K562 (cell line): ENCODE results near the gene CCSER1. TPM values are rescaled to one million over a fixed set of nuclear protein-coding genes. Genes with fewer than 3 reads are reported as not detected.

ENCODE experiments used
- ATAC-seq: fragments of 200-7000 bp; cut with Tn5 transposase; 3 replicates; pipeline ENCODE4 v1.9.1; 2020; ENCODE audit warnings: moderate library complexity
- BruUV-seq: library from RNA; stranded (reverse); fragments of 400-500 nt; replicated peaks from 2 replicates; lab custom pipeline; 2021; lab: Mats Ljungman, UMichigan
- CTCF ChIA-PET: fragments of 300-600 bp; formaldehyde crosslinking; extraction: SDS; loops from one replicate; lab custom pipeline; 2021; ENCODE audit warnings: low intra/inter-chr PET ratio; lab: Yijun Ruan, JAX
- POLR2A ChIA-PET: fragments of 300-600, 350-650 bp; sonication (Branson Sonifier 250); formaldehyde crosslinking; extraction: SDS; loops from one replicate; lab custom pipeline; 2021; ENCODE audit warnings: antibody characterized with exemption, inconsistent platforms; lab: Yijun Ruan, JAX
- DNase-seq, 4 experiments: peaks; one replicate each; pipeline versions ENCODE4 v3.0.0 to v3.0.0-alpha.2; 2011 to 2018; ENCODE audit warnings: low spot score in 3 of 4, mixed read lengths in 3 of 4; ENCODE audit errors: extremely low read depth in 1 of 4
- FAIRE-seq: peaks from 2 replicates; lab custom pipeline; 2011; peaks lifted over from hg19 to GRCh38; lab: Jason Lieb, UNC
- H2AFZ ChIP-seq: 2 replicates; pipeline ENCODE4 v1.6.0; 2011; ENCODE audit warnings: low read depth, low read length, control low read depth, inconsistent platforms
- H3K27ac ChIP-seq: fragments of 200-600 bp; 3 replicates; pipeline ENCODE4 v1.8.0; 2011; ENCODE audit warnings: low read depth, mild to moderate bottlenecking, control low read depth, inconsistent platforms, low read length, moderate library complexity, mixed read lengths; ENCODE audit errors: extremely low read depth
- H3K27me3 ChIP-seq, 2 experiments: fragments of 300-600 bp in 1 of 2; 2 replicates in 1 of 2; 3 replicates in 1 of 2; pipeline versions ENCODE4 v1.6.0 to v1.8.0; 2011; ENCODE audit warnings: inconsistent platforms in 2 of 2, low read length in 2 of 2, mild to moderate bottlenecking in 1 of 2, mixed read lengths in 1 of 2, moderate library complexity in 1 of 2; ENCODE audit not compliant: control insufficient read depth in 2 of 2, insufficient read depth in 2 of 2
- H3K36me3 ChIP-seq: fragments of 300-600 bp; 3 replicates; pipeline ENCODE4 v1.8.0; 2011; ENCODE audit warnings: mild to moderate bottlenecking, low read length, inconsistent platforms; ENCODE audit not compliant: control insufficient read depth, insufficient read depth
- H3K4me1 ChIP-seq, 2 experiments: fragments of 200-600 bp in 1 of 2; replicated peaks in 1 of 2; 2 replicates in 1 of 2; 3 replicates in 1 of 2; pipeline versions ENCODE4 v1.5.1 to v1.8.0; 2011; ENCODE audit warnings: inconsistent platforms in 2 of 2, low read length in 2 of 2, mild to moderate bottlenecking in 1 of 2, mixed read lengths in 1 of 2, moderate library complexity in 1 of 2; ENCODE audit not compliant: control insufficient read depth in 2 of 2, insufficient read depth in 2 of 2
- H3K4me2 ChIP-seq: 2 replicates; pipeline ENCODE4 v1.6.1; 2011; ENCODE audit warnings: low read length, control low read depth, inconsistent platforms, mixed read lengths; ENCODE audit not compliant: insufficient read depth
- H3K4me3 ChIP-seq: fragments of 200-600 bp; sonication (generic), shearing (Covaris generic); 2 replicates; pipeline ENCODE4 v1.5.1; 2016; ENCODE audit warnings: control low read depth, inconsistent platforms
- H3K79me2 ChIP-seq: fragments of 200-600 bp; 3 replicates; pipeline ENCODE4 v1.8.0; 2011; ENCODE audit warnings: low read length, inconsistent platforms; ENCODE audit not compliant: control insufficient read depth, insufficient read depth
- H3K9ac ChIP-seq, 2 experiments: 2 replicates each; pipeline versions ENCODE4 v1.6.0 to v1.6.1; 2011; ENCODE audit warnings: low read depth in 2 of 2, low read length in 2 of 2, control low read depth in 1 of 2, inconsistent platforms in 1 of 2, mild to moderate bottlenecking in 1 of 2, mixed read lengths in 1 of 2; ENCODE audit not compliant: insufficient read depth in 1 of 2
- H3K9me1 ChIP-seq: one replicate; pipeline ENCODE4 v1.6.0; 2011; ENCODE audit warnings: inconsistent platforms, mild to moderate bottlenecking, low read length, moderate library complexity; ENCODE audit not compliant: control insufficient read depth, insufficient read depth
- H3K9me3 ChIP-seq: replicated peaks from 2 replicates; pipeline ENCODE4 v1.5.1; 2011; ENCODE audit warnings: low read depth, low read length, inconsistent platforms; ENCODE audit not compliant: control insufficient read depth, insufficient read depth
- H4K20me1 ChIP-seq: replicated peaks from 2 replicates; pipeline ENCODE4 v1.6.1; 2011; ENCODE audit warnings: low read length, inconsistent platforms, mixed read lengths; ENCODE audit not compliant: control insufficient read depth, insufficient read depth
- DDX20 ChIP-seq: fragments of 450-650 bp; IDR thresholded peaks from 2 replicates; pipeline ENCODE4 v1.6.1; 2016; ENCODE audit warnings: missing genetic modification characterization, low read depth, mild to moderate bottlenecking, missing compliant biosample characterization, moderate library complexity
- ERF ChIP-seq: fragments of 450-650 bp; formaldehyde crosslinking; IDR thresholded peaks from 2 replicates; pipeline ENCODE4 v1.4.0; 2020; ENCODE audit warnings: mild to moderate bottlenecking, mixed read lengths
- EZH2 ChIP-seq: IDR thresholded peaks from 2 replicates; pipeline ENCODE4 v1.6.1; 2012; ENCODE audit warnings: low read depth, mild to moderate bottlenecking, inconsistent platforms, low read length, borderline replicate concordance
- MCM5 ChIP-seq: fragments of 450-650 bp; IDR thresholded peaks from 2 replicates; pipeline ENCODE4 v1.6.1; 2016; ENCODE audit warnings: low read depth
- NFYB ChIP-seq: IDR thresholded peaks from 2 replicates; pipeline ENCODE4 v1.6.1; 2011; ENCODE audit warnings: mild to moderate bottlenecking, moderate library complexity; ENCODE audit not compliant: insufficient read length; ENCODE audit errors: extremely low read depth
- TFAM ChIP-seq: fragments of 250-450 bp; sonication (Bioruptor Pico); conservative IDR thresholded peaks from 2 replicates; pipeline ENCODE4 v1.5.0; 2021; ENCODE audit warnings: mild to moderate bottlenecking, moderate library complexity
- ZBED1 ChIP-seq: IDR thresholded peaks from 2 replicates; pipeline ENCODE4 v1.6.1; 2014
- WGBS: fragments of 100-300 bp; shearing (Covaris generic); methylation state at CpG from one replicate; pipeline ENCODE4 v1.1.6; 2016; ENCODE audit warnings: low coverage, mixed read lengths; ENCODE audit not compliant: insufficient coverage; ENCODE audit errors: missing lambda C conversion rate; 5-methylcytosine and 5-hydroxymethylcytosine counted together
- in situ Hi-C: fragments of 300-500 bp; cut with MboI; formaldehyde crosslinking; loops from 4 replicates; pipeline ENCODE4 v1.15.0; 2018; ENCODE audit warnings: inconsistent platforms, mixed read lengths
- intact Hi-C: fragments of 100-400 bp; cut with micrococcal nuclease; formaldehyde crosslinking; loops from 2 replicates; pipeline ENCODE4 v1.14.2; 2022
- polyA plus RNA-seq, 8 experiments: library from polyadenylated mRNA; depleted of rRNA in 4 of 8; stranded (reverse) in 5 of 8; unstranded in 3 of 8; fragments of >200 nt; fragmentation: Nextera tagmentation in 2 of 8; fragmentation: Illumina TruSeq in 1 of 8; extraction: Ambion mirVana in 2 of 8; extraction: Trizol in 1 of 8; gene quantifications; 2 replicates each; pipeline versions ENCODE4 v1.2.1 to v1.2.3, GENCODE V29; 2011 to 2014; ENCODE audit warnings: inconsistent platforms in 1 of 8, missing spikeins in 1 of 8
- total RNA-seq, 7 experiments: library from RNA; depleted of rRNA in 6 of 7; stranded (reverse); fragments of >200 nt in 6 of 7; fragmentation: Illumina TruSeq in 2 of 7; extraction: Trizol in 2 of 7; gene quantifications; 2 replicates each; pipeline versions ENCODE4 v1.2.1 to v1.2.3, GENCODE V29; 2011 to 2021; ENCODE audit warnings: low replicate concordance in 1 of 7
- TF ChIP-seq, protein P1 (sequence below): conservative IDR thresholded peaks from 2 replicates; pipeline ENCODE4 v1.6.1; 2011; ENCODE audit warnings: low read depth, mild to moderate bottlenecking, low read length; ENCODE audit not compliant: control insufficient read depth
- TF ChIP-seq, protein P2 (sequence below): fragments of 250-450 bp; sonication (Bioruptor Pico); IDR thresholded peaks from 2 replicates; pipeline ENCODE4 v1.5.0; 2022; ENCODE audit warnings: mild to moderate bottlenecking
- TF ChIP-seq, protein P3 (sequence below): fragments of 250-450 bp; sonication (Bioruptor Pico); IDR thresholded peaks from 2 replicates; pipeline ENCODE4 v1.6.1; 2021; ENCODE audit warnings: mild to moderate bottlenecking

Gene CCSER1
- total and polyA plus RNA-seq, 9 of the 15 experiments (the other 6 are each of a cell fraction or from before 2014, with no cell fraction given) = not detected

DNA sequence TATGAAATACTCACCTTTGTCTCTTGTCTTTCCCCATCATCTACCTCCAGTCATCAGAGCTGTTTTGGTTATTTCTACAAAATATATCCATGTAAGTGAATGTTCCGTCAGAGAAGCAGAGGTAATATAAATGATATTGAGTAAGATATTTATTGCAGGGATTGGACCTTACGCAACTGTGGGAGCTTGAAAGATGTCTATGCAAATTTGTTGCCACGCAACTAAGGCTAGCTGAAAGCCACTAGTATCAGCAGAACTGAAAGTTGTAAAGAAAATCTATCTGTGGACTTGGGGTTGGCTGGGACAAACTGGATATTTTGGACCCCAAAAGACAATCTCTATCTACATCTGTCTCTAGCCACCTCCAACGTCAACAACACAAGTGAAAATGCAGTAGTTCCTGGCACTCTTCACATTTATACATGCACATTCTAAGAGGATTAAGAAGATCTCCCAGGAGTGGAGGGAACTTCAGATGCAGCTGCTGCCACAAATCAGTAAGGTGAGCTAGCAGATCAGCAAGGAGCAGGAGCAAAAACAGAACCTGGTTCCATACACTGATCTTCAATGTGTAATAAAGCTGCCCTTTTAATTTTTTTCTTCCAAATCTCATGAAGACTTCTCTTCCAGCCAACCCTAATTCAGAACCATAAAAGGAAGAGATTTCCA lies 8.5 kb upstream of the CCSER1 start:
- Histone ChIP-seq H3K9me1 (no peaks in the 10 kb centered on the region), H3K79me2 (no peaks in the 10 kb centered on the region), H3K4me2 (no peak overlapping the region), H3K27me3 (no peaks in the 10 kb centered on the region), H3K27ac (no peak overlapping the region), H3K36me3 (no peaks in the 10 kb centered on the region), H3K4me1 (no peaks in the 10 kb centered on the region), H3K9me3 (no peaks in the 10 kb centered on the region), H3K9ac (no peak overlapping the region), H3K4me3 (no peak overlapping the region), H4K20me1 (no peaks in the 10 kb centered on the region), H2AFZ (no peak overlapping the region)
- in situ Hi-C loops = no loop called here
- no peak for FAIRE-seq
- DNase-seq = no peak
- POLR2A ChIA-PET = no interaction called here
- no TSS peak for BruUV-seq
- WGBS = 4% methylated on average over 4 of the region's 4 CpGs
- TF ChIP-seq, protein P1, sequence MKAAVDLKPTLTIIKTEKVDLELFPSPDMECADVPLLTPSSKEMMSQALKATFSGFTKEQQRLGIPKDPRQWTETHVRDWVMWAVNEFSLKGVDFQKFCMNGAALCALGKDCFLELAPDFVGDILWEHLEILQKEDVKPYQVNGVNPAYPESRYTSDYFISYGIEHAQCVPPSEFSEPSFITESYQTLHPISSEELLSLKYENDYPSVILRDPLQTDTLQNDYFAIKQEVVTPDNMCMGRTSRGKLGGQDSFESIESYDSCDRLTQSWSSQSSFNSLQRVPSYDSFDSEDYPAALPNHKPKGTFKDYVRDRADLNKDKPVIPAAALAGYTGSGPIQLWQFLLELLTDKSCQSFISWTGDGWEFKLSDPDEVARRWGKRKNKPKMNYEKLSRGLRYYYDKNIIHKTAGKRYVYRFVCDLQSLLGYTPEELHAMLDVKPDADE = no peak
- TF ChIP-seq, protein P2, sequence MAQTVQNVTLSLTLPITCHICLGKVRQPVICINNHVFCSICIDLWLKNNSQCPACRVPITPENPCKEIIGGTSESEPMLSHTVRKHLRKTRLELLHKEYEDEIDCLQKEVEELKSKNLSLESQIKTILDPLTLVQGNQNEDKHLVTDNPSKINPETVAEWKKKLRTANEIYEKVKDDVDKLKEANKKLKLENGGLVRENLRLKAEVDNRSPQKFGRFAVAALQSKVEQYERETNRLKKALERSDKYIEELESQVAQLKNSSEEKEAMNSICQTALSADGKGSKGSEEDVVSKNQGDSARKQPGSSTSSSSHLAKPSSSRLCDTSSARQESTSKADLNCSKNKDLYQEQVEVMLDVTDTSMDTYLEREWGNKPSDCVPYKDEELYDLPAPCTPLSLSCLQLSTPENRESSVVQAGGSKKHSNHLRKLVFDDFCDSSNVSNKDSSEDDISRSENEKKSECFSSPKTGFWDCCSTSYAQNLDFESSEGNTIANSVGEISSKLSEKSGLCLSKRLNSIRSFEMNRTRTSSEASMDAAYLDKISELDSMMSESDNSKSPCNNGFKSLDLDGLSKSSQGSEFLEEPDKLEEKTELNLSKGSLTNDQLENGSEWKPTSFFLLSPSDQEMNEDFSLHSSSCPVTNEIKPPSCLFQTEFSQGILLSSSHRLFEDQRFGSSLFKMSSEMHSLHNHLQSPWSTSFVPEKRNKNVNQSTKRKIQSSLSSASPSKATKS (CRISPR knock-in tag) = no peak
- TF ChIP-seq TFAM (CRISPR knock-in tag) (no peak), EZH2 (no peak), ZBED1 (no peak), ERF (CRISPR knock-in tag) (no peak), DDX20 (tag) (no peak), MCM5 (no peak), NFYB (no peak)
- TF ChIP-seq, protein P3, sequence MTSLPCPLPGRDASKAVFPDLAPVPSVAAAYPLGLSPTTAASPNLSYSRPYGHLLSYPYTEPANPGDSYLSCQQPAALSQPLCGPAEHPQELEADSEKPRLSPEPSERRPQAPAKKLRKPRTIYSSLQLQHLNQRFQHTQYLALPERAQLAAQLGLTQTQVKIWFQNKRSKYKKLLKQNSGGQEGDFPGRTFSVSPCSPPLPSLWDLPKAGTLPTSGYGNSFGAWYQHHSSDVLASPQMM (CRISPR knock-in tag) = no peak
- ATAC-seq = no peak
- intact Hi-C loops = no loop called here
- CTCF ChIA-PET = no interaction called here
